GM12873 (cell line): ENCODE results near the gene PCSK1N.

Experiments
- TF ChIP-seq, protein P1 (sequence below): IDR thresholded peaks from 2 replicates; pipeline ENCODE4 v1.5.1; 2012; ENCODE audit warnings: low read depth, mild to moderate bottlenecking, moderate library complexity, low read length, control low read depth; ENCODE audit not compliant: insufficient read depth; ENCODE audit errors: missing control alignments

PCSK1N gene, protein sequence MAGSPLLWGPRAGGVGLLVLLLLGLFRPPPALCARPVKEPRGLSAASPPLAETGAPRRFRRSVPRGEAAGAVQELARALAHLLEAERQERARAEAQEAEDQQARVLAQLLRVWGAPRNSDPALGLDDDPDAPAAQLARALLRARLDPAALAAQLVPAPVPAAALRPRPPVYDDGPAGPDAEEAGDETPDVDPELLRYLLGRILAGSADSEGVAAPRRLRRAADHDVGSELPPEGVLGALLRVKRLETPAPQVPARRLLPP

DNA sequence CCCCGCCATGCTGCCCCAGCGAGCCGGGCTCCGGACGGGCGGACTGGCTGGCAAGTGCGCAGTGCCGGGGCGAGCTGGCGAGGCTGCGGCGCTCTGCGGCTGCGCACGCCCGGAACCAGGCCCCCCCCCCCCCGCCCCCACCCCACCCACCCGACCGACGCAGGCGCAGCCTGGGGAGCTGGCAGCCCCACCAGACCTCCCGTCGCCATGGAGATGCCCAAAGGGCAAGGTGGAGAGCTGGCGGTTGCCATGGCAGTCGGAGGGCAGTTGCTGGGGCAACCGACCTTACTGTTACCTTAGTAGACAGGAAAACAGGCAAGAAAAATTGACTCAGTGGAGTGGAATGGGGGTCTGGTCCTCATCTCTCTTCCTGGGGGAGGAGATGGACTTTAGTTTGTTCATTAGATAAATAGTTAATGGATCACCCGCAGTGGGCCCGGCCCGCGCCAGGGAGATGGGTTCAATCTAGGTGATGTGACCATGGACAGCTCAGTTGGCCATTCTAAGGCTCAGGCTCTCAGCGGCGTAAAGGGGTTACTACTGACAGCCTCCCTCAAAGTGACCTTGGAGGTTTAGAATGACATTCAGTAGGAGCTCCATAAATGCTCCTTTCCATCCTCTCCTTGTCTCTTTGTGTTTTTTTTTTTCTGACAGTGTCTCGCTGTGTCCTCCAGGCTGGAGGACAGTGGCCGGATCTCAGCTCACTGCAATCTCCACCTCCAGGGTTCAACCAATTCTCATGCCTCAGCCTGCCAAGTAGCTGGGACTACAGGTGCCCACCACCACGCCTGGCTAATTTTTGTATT lies at the start of gene PCSK1N:
PCSK1N (minus strand) TSS at position 87 of the 806 bp plus-strand sequence; CDS start at position 9, 78 bp downstream.
- TF ChIP-seq, protein P1, sequence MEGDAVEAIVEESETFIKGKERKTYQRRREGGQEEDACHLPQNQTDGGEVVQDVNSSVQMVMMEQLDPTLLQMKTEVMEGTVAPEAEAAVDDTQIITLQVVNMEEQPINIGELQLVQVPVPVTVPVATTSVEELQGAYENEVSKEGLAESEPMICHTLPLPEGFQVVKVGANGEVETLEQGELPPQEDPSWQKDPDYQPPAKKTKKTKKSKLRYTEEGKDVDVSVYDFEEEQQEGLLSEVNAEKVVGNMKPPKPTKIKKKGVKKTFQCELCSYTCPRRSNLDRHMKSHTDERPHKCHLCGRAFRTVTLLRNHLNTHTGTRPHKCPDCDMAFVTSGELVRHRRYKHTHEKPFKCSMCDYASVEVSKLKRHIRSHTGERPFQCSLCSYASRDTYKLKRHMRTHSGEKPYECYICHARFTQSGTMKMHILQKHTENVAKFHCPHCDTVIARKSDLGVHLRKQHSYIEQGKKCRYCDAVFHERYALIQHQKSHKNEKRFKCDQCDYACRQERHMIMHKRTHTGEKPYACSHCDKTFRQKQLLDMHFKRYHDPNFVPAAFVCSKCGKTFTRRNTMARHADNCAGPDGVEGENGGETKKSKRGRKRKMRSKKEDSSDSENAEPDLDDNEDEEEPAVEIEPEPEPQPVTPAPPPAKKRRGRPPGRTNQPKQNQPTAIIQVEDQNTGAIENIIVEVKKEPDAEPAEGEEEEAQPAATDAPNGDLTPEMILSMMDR, result no peak

DNA sequence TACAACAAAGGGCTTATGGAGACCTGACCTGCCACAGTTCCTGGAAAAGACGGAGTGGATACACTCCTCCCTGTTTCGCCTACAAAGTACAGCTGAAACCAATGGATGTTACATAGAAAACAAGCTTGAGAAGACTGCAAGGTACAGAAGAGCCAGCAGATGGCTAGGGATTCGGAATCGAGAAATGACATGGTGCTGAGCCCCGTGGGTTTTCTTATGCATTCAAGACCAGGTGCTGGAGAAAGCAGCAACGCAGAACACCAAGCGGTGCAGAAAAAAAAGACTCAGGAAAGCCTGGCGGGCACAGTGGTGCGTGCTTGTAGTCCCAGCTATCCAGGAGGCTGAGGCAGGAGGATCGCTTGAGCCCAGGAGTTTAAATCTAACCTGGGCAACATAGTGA lies 48.3 kb upstream of the PCSK1N start:
- TF ChIP-seq, protein P1, result no peak

DNA sequence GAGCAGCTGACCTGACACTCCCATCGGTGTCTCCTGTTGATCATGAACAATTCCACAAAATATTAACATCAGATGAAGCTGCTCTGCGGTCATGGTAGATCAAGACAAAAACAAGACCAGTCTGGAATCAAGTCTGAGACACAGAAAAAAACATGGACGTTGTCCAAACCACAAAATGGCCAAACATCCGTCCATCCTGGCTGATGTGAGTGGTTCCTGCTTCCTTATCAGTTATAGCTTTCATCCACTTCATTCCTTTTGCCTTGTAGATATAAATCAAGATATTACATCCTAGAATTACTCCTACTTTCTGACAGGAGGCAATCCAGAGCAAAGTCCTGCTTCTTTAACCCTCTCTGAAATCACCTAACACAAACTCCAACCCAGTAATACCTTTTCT lies 28.8 kb upstream of the PCSK1N start:
- TF ChIP-seq, protein P1, result no peak

DNA sequence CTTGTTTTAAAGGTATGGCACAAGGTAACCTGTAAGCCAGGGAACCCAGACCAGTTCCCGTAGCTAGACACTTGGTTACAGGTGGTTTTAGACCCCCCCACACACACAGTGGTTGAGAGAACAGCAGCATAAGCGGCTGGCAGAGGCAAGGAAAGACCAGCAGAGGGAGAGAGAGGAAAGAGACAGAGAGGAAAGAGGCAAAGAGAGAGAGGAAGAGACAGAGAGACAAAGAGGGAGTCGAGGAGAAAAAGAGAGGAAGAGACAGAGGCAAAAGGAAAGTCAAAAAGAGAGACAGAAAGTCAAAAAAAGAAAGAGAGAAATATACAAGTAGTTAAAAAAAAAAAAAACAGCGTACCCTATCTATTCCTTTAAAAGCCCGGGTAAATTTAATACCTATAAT lies 19.5 kb upstream of the PCSK1N start:
- TF ChIP-seq, protein P1, result no peak

DNA sequence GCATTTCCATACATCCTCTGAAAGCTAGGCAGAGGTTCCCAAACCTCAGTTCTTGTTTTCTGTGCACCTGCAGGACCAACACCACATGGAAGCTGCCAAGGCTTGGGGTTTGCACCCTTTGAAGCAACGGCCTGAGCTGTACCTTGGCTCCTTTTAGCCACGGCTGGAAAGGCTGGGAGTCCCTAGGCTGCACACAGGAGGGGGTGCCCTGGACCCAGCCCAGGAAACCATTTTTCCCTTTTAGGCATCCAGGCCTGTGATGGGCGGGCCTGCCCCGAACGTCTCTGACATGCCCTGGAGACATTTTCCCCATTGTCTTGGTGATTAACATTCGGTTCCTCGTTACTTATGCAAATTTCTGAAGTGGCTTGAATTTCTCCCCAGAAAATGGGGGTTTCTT lies 17.4 kb upstream of the PCSK1N start:
- TF ChIP-seq, protein P1, result no peak

DNA sequence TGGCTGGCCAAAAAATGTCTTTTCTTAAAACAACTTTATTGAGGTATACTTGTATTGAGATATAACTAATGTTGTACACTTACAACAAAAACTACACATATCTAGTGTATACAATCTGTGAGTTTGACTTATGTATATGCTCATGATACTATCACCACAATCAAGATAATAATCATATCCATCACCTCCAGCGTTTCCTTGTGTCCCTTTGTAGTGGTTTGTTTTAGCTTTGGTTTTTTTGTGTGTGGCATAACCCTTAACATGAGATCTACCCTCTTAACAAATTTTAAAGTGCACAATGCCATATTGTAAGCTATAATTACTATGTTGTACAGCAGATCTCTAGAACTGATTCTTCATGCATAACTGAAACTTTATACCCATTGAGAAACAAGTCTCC lies 13.4 kb upstream of the PCSK1N start:
- TF ChIP-seq, protein P1, result no peak

DNA sequence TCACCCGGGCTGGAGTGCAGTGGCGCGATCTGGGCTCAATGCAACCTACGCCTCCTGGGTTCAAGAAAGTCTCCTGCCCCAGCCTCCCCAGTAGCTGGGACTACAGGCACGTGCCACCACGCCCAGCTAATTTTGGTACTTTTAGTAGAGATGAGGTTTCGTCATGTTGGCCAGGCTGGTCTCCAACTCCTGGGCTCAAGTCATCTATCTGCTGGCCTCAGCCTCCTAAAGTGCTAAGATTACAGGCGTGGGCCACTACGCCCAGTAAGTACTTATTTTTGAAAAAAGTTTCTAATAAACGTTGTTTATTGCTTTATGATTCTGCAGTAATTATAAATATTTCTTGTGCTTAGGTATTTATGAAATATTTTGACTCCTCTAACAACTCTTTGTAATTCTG lies 4.3 kb upstream of the PCSK1N start:
- TF ChIP-seq, protein P1, result no peak
